ENCODE measurements around the gene SPDYC. TPM values are rescaled to one million over a fixed set of nuclear protein-coding genes. Genes with fewer than 3 reads are reported as not detected.

Gene SPDYC, protein sequence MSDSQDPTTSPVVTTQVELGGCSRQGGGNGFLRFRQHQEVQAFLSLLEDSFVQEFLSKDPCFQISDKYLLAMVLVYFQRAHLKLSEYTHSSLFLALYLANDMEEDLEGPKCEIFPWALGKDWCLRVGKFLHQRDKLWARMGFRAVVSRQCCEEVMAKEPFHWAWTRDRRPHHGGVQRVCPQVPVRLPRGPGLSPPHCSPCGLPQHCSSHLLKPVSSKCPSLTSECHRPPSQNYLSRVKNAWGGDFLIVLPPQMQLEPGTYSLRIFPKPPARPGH
- total RNA-seq (ENCODE audit: unreplicated experiment) = not detected
- long read RNA-seq = 0 reads

- peaks cover 2% of the 10 kb centered on the region for H3K27me3 Mint-ChIP-seq (ENCODE audit: unreplicated experiment)
- H3K9me3 Mint-ChIP-seq (ENCODE audit: unreplicated experiment) = no peaks in the 10 kb centered on the region
- no peaks in the 10 kb centered on the region for H3K36me3 Mint-ChIP-seq (ENCODE audit: low read depth, unreplicated experiment)
- TF ChIP-seq, protein P1, sequence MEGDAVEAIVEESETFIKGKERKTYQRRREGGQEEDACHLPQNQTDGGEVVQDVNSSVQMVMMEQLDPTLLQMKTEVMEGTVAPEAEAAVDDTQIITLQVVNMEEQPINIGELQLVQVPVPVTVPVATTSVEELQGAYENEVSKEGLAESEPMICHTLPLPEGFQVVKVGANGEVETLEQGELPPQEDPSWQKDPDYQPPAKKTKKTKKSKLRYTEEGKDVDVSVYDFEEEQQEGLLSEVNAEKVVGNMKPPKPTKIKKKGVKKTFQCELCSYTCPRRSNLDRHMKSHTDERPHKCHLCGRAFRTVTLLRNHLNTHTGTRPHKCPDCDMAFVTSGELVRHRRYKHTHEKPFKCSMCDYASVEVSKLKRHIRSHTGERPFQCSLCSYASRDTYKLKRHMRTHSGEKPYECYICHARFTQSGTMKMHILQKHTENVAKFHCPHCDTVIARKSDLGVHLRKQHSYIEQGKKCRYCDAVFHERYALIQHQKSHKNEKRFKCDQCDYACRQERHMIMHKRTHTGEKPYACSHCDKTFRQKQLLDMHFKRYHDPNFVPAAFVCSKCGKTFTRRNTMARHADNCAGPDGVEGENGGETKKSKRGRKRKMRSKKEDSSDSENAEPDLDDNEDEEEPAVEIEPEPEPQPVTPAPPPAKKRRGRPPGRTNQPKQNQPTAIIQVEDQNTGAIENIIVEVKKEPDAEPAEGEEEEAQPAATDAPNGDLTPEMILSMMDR (IDR thresholded peaks at IDR 0.05; ENCODE audit: unreplicated experiment) = no peak
- no peak within 1 kb of the TSS for H3K4me3 Mint-ChIP-seq (ENCODE audit: unreplicated experiment)
- no peak for DNase-seq (ENCODE audit: low spot score)
- H3K27ac Mint-ChIP-seq (ENCODE audit: unreplicated experiment) = peak within 1 kb of the TSS; percentile 87
- H3K4me1 Mint-ChIP-seq (ENCODE audit: unreplicated experiment) = peaks cover 18% of the 10 kb centered on the region
Measured at GRCh38 chr11:65170058-65170534, at the start of gene SPDYC. TSS of gene SPDYC (plus strand) at chr11:65170233. CDS start at chr11:65171358, 1,125 bp downstream.

GRCh38 chr11:65120831-65121230 lies 49.2 kb upstream of the SPDYC start:
- Mint-ChIP-seq H3K9me3 (ENCODE audit: unreplicated experiment) (no peaks in the 10 kb centered on the region), H3K27me3 (ENCODE audit: unreplicated experiment) (peaks cover 18% of the 10 kb centered on the region), H3K27ac (ENCODE audit: unreplicated experiment) (peak overlapping the region; percentile 93), H3K4me1 (ENCODE audit: unreplicated experiment) (peaks cover 23% of the 10 kb centered on the region), H3K4me3 (ENCODE audit: unreplicated experiment) (peak overlapping the region; percentile 99), H3K36me3 (ENCODE audit: low read depth, unreplicated experiment) (peaks cover 25% of the 10 kb centered on the region)
- TF ChIP-seq, protein P1 (IDR thresholded peaks at IDR 0.05; ENCODE audit: unreplicated experiment) = no peak
- no peak for DNase-seq (ENCODE audit: low spot score)

GRCh38 chr11:65121447-65121864 lies 48.6 kb upstream of the SPDYC start:
- H3K36me3 Mint-ChIP-seq (ENCODE audit: low read depth, unreplicated experiment) = peaks cover 29% of the 10 kb centered on the region
- peak overlapping the region; percentile 93 for H3K27ac Mint-ChIP-seq (ENCODE audit: unreplicated experiment)
- DNase-seq (ENCODE audit: low spot score) = peak; percentile 28
- H3K27me3 Mint-ChIP-seq (ENCODE audit: unreplicated experiment) = peaks cover 18% of the 10 kb centered on the region
- H3K4me3 Mint-ChIP-seq (ENCODE audit: unreplicated experiment) = peak overlapping the region; percentile 99
- peaks cover 23% of the 10 kb centered on the region for H3K4me1 Mint-ChIP-seq (ENCODE audit: unreplicated experiment)
- TF ChIP-seq, protein P1 (IDR thresholded peaks at IDR 0.05; ENCODE audit: unreplicated experiment) = no peak
- H3K9me3 Mint-ChIP-seq (ENCODE audit: unreplicated experiment) = no peaks in the 10 kb centered on the region

DNA sequence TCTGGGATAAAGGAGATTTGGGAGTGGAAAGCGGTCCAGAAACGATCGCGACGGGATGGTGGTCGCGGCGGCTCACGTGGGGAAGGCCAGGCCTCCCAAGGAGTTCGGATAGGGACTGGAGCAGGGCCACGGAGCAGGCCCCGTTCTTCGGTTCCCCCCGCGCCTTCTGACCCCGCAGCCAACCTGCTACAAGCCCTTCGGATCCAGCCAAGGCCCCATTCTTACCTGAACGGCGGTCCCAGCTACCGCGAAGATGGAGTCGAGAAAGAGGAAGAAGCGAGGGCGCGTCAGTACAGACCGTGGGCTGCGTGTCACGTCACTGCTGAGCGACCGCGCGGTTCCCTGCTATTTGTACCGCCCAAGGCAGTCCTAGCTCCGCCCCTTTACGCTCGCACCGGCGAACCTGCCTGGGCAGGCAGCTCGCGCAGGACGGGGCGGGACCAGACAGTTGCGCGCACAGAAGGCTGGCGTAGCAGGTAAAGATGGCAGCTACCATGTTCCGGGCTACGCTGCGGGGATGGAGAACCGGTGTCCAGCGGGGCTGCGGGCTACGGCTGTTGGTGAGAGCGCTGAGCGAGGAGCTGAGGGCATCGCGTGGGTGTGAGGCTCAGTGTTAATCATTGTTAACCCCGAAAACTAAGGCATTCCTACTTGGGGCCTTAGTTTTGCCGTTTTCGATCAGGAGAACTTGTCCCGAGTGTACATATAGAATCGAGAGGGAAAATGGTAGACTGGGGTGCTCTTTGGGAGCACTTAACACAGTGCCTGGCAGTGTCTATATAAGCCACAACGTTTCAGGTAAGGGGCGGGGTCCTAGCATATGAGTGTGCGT lies 48.0 kb upstream of the SPDYC start, which contains the start of the genes FAU and MRPL49:
Gene FAU (minus strand): TSS at position 270 of the 832 bp plus-strand sequence. CDS start 321 bp downstream, outside the sequence.
Gene MRPL49 (plus strand): TSS at position 457 of the 832 bp plus-strand sequence. CDS start 26 bp downstream, at position 483.
- Mint-ChIP-seq H3K4me3 (ENCODE audit: unreplicated experiment) (peak within 1 kb of the TSS; percentile 99), H3K27me3 (ENCODE audit: unreplicated experiment) (peaks cover 14% of the 10 kb centered on the region), H3K9me3 (ENCODE audit: unreplicated experiment) (no peaks in the 10 kb centered on the region), H3K27ac (ENCODE audit: unreplicated experiment) (peak within 1 kb of the TSS; percentile 93), H3K4me1 (ENCODE audit: unreplicated experiment) (peaks cover 23% of the 10 kb centered on the region), H3K36me3 (ENCODE audit: low read depth, unreplicated experiment) (peaks cover 34% of the 10 kb centered on the region)
- TF ChIP-seq, protein P1 (IDR thresholded peaks at IDR 0.05; ENCODE audit: unreplicated experiment) = no peak
- DNase-seq (ENCODE audit: low spot score) = peak; percentile 96
